AG10803 (cell line): ENCODE measurements around the gene FSTL4.

ENCODE experiments used
- DNase-seq: peaks from one replicate; pipeline ENCODE4 v3.0.0; 2010; ENCODE audit warnings: low read depth
- H3K4me3 ChIP-seq: 2 replicates; pipeline ENCODE4 v1.5.1; 2011; ENCODE audit warnings: mild to moderate bottlenecking, low read length, control low read depth
- CTCF ChIP-seq: conservative IDR thresholded peaks from 2 replicates; pipeline ENCODE4 v1.5.1; 2011; ENCODE audit warnings: mild to moderate bottlenecking, low read length, control low read depth, inconsistent platforms

The FSTL4 gene

GRCh38 chr5:133393776-133394476, 218.4 kb downstream of the FSTL4 start:
- H3K4me3 ChIP-seq, result no peak overlapping the region
- DNase-seq, result no peak
- no peak for TF ChIP-seq CTCF

DNA sequence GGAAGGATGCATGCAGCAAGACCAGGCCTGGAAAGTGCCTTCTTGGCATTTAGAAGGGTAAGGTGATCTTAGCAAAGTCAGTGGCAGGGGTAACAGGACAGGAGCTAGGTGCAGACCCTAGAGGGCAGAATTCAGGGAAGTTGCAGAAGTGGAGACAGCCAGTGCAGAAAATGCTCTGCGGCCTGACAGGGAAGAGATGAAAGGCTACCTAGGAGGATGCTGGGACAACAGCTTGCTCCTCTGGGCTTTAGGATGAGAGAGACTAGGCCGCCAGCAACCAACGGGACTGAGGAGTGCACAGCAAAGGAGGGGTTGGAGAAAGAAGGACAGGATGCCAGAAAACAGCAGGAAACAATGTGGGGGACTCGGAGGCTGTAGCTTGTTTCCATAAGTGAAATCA, 219.9 kb downstream of the FSTL4 start:
- DNase-seq, result no peak
- TF ChIP-seq CTCF, result no peak
- no peak overlapping the region for H3K4me3 ChIP-seq

DNA sequence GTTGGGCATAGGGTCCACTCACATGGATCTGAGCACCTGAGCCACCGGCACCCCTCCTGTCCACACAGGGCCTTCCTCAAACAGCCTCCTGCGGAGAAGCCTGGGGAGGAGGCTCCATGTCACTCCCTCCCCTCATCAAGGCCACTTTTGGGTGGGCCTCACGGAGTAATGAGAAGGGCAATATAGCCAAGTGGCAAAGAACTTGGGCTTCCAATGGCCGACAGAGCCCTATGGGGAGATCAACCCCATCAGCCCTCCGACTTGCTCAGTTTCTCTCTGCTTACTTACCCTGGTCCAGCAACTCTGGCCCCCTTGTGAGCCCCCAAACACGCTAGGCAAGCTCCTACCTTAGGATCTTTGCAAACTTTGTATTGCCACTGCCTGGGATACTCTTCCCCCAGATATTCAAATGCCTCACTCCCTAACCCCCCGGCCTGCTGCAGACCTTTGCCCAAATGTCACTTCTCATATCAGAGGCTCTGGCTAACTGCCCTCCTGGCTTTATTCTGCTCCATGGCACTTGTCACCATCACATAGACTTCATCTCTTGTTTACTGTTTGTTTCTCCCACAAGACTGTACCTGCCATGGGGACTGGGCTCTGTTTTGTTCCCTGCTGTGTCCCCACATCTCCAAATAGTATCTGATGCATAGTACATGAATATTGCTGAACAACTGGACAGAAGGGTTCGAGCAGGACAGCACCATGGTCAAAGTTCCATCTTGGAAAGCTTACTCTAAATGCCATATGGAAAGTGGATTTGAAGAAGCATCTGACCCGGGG, 220.8 kb downstream of the FSTL4 start:
- no peak for TF ChIP-seq CTCF
- no peak overlapping the region for H3K4me3 ChIP-seq
- no peak for DNase-seq

GRCh38 chr5:133390416-133391353, 221.7 kb downstream of the FSTL4 start:
- DNase-seq, result no peak
- no peak for TF ChIP-seq CTCF
- H3K4me3 ChIP-seq, result no peak overlapping the region

DNA sequence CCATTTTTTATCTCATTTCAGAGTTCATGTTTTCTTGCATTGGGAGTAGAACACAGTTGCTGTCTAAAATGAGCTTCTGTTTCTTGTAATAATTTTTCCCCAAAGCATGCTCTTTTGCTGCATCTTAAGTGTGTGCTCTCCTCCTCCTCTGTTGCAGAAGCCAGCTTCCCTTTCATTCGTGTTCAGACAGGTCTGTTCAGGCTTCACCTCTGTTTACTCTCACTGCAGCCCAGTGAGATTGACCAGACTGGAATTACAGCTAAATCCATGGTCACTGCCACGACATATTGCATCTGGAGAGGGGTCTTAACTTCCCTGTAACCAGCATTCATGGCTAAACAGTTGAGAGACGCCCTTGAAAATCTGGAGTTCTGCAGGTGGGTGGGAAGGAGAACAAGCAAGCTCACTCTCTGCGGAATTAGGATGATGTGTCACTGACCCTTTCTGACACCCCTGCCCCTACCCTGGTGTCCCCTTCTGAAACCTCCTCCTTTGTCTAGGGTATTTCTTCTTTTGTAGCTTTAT, 223.2 kb downstream of the FSTL4 start:
- no peak for DNase-seq
- no peak overlapping the region for H3K4me3 ChIP-seq
- TF ChIP-seq CTCF, result no peak

DNA sequence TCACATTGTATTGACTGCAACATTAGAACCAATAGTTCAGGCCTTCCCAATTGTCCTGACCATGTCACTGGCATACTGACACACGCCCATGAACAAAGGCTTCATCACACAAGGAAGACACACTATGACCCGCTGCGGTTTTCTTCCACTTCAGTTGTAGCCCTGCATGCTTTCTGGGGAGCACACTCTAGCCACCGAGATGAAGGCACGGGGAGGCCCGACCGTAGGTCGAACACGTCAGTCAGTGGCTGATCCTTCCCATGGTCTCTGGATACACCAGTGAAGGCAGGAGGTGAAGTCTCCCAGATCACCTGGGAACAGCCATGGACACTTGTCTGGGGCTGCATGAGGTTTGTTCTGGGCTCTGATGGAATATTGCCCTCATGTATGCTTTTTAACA, 224.7 kb downstream of the FSTL4 start:
- H3K4me3 ChIP-seq, result no peak overlapping the region
- TF ChIP-seq CTCF, result no peak
- no peak for DNase-seq
